Endothelial cell (in vitro differentiated cells): ENCODE results near the gene RIC8B. TPM values are rescaled to one million over a fixed set of nuclear protein-coding genes. Genes with fewer than 3 reads are reported as not detected.
"Not testable (repeated sequence)": the region's sequence is repeated elsewhere in the genome, so short reads cannot be mapped to it uniquely, and the experiment has no call there.

Experiments
- DNase-seq: peaks from one replicate; pipeline ENCODE4 v3.0.0; 2021; ENCODE audit warnings: low spot score
- H3K27ac Mint-ChIP-seq: one replicate; pipeline ENCODE4 v1.8.0; 2021; ENCODE audit warnings: mixed read lengths, inconsistent platforms; ENCODE audit not compliant: unreplicated experiment
- H3K27me3 Mint-ChIP-seq: one replicate; pipeline ENCODE4 v1.8.0; 2021; ENCODE audit warnings: mild to moderate bottlenecking, moderate library complexity, mixed read lengths, inconsistent platforms; ENCODE audit not compliant: unreplicated experiment
- H3K36me3 Mint-ChIP-seq: one replicate; pipeline ENCODE4 v1.8.0; 2021; ENCODE audit warnings: mild to moderate bottlenecking, low read depth, mixed read lengths, inconsistent platforms; ENCODE audit not compliant: unreplicated experiment
- H3K4me1 Mint-ChIP-seq: one replicate; pipeline ENCODE4 v1.8.0; 2021; ENCODE audit warnings: mild to moderate bottlenecking, mixed read lengths, inconsistent platforms; ENCODE audit not compliant: unreplicated experiment
- H3K4me3 Mint-ChIP-seq: one replicate; pipeline ENCODE4 v1.8.0; 2021; ENCODE audit warnings: mild to moderate bottlenecking, mixed read lengths, inconsistent platforms; ENCODE audit not compliant: unreplicated experiment
- H3K9me3 Mint-ChIP-seq: one replicate; pipeline ENCODE4 v1.8.0; 2021; ENCODE audit warnings: mixed read lengths, inconsistent platforms; ENCODE audit not compliant: unreplicated experiment
- long read RNA-seq: library from polyadenylated mRNA; unstranded; transcript quantifications from one replicate; pipeline ENCODE4 v2.0.0, GENCODE V29; 2020; ENCODE audit not compliant: unreplicated experiment
- total RNA-seq: library from RNA; stranded (reverse); fragmentation: NEBNext Ultra II Directional; extraction: Animal tissue kit (Norgen Biotek cat#: 25700); gene quantifications from one replicate; pipeline ENCODE4 v1.2.1, GENCODE V29; 2021; ENCODE audit not compliant: unreplicated experiment
- TF ChIP-seq, protein P1 (sequence below): fragments of 200-600 bp; sonication (generic); IDR thresholded peaks from one replicate; pipeline ENCODE4 v1.5.0; 2021; ENCODE audit warnings: antibody characterized with exemption; ENCODE audit not compliant: unreplicated experiment

Gene RIC8B, protein sequence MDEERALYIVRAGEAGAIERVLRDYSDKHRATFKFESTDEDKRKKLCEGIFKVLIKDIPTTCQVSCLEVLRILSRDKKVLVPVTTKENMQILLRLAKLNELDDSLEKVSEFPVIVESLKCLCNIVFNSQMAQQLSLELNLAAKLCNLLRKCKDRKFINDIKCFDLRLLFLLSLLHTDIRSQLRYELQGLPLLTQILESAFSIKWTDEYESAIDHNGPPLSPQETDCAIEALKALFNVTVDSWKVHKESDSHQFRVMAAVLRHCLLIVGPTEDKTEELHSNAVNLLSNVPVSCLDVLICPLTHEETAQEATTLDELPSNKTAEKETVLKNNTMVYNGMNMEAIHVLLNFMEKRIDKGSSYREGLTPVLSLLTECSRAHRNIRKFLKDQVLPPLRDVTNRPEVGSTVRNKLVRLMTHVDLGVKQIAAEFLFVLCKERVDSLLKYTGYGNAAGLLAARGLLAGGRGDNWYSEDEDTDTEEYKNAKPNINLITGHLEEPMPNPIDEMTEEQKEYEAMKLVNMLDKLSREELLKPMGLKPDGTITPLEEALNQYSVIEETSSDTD
- 14.0 TPM for total RNA-seq
- long read RNA-seq, partial matches to known transcripts = 1 of 2 reads
- long read RNA-seq, other reads (novel, unspliced or antisense) = 0 of 2 reads

DNA sequence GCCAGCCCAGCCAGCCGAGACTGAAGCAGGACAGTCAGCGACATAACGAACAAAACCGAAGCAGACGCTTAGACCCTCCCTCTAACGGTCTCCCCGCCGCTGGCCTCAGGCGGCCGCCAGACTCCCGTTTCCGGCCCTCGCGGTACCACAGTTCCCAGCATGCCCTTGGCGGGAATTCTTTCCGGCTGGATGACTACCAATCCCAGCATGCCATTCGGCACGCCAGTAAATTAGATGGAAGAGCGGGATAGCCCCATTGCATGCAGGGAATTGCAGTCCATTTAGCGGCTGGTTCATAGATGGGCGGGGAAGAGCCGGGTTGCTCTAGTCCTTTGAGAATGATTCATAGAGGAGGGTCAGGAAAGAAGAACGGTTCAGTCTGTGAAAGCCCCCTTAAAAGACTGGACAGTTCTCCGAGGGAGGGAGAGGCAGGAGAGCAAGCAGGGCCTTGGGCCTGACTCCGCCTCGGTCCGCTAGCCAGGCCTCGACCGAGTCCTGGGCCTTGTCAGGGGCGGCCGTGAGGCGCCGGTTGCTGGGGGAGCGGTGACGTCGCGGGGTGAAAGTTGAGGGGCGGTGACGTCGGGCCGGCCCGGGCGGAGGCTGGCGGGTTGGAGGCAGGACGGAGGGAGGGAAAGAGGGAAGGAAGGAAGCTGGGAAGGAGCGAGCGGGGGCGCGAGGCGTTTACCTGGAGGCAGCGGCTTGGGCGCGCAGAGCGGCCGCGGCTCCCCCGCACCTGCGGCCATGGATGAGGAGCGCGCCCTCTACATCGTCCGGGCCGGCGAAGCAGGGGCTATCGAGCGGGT lies at the start of gene RIC8B:
TSS of gene RIC8B (plus strand) at position 678 of the 803 bp plus-strand sequence. CDS start at position 742, 64 bp downstream.
- TF ChIP-seq, protein P1, sequence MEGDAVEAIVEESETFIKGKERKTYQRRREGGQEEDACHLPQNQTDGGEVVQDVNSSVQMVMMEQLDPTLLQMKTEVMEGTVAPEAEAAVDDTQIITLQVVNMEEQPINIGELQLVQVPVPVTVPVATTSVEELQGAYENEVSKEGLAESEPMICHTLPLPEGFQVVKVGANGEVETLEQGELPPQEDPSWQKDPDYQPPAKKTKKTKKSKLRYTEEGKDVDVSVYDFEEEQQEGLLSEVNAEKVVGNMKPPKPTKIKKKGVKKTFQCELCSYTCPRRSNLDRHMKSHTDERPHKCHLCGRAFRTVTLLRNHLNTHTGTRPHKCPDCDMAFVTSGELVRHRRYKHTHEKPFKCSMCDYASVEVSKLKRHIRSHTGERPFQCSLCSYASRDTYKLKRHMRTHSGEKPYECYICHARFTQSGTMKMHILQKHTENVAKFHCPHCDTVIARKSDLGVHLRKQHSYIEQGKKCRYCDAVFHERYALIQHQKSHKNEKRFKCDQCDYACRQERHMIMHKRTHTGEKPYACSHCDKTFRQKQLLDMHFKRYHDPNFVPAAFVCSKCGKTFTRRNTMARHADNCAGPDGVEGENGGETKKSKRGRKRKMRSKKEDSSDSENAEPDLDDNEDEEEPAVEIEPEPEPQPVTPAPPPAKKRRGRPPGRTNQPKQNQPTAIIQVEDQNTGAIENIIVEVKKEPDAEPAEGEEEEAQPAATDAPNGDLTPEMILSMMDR = no peak
- Mint-ChIP-seq H3K9me3 (no peaks in the 10 kb centered on the region), H3K27me3 (peaks cover 17% of the 10 kb centered on the region), H3K4me1 (peaks cover 11% of the 10 kb centered on the region), H3K4me3 (peak within 1 kb of the TSS; percentile 100), H3K36me3 (peaks cover 6% of the 10 kb centered on the region), H3K27ac (peak within 1 kb of the TSS; percentile 99)
- peak; percentile 95 for DNase-seq

DNA sequence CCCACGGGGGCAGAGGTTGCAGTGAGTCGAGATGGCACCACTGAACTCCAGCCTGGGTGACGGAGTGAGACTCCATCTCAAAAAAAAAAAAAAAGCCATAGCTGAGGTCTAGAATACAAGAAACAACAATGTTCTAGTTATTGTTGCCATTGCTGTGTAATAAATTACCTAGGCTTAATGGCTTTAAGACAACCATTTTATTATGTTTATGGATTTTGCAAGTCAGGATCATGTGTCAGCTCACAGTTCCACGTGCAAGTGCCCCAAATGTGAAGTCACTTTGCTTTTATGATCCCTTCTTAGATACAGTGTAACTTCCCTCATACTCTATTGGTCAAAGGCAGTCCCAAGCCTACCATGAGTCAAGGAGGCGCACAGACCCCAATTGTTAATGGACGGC lies 49.5 kb upstream of the RIC8B start:
- TF ChIP-seq, protein P1 = no peak
- Mint-ChIP-seq H3K4me1 (no peaks in the 10 kb centered on the region), H3K27me3 (no peaks in the 10 kb centered on the region), H3K27ac (no peak overlapping the region), H3K36me3 (no peaks in the 10 kb centered on the region), H3K9me3 (no peaks in the 10 kb centered on the region), H3K4me3 (no peak overlapping the region)
- no peak for DNase-seq

DNA sequence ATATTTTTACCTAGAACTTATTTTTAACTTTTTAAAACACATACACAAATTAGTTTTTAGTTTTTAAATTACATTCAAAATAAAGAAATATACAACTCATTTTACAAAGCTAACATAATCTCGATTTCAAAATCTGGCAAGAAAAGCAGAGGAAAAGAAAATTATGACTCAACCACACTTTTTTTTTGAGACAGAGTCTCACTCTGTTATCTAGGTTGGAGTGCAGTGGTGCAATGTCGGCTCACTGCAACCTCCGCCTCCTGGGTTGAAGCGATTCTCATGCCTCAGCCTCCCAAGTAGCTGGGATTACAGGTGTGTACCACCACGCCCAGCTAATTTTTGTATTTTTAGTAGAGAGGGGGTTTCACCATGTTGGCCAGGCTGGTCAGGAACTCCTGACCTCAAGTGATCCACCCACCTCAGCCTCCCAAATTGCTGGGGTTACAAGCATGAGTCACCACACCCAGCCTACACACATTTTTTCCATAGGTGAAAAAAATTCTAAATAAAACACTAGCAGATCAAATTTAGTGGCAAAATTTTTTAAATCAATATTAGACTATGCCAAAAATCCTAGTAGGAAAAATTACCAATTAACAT lies 47.8 kb upstream of the RIC8B start:
- not testable (repeated sequence) for DNase-seq, H3K27ac Mint-ChIP-seq, H3K4me3 Mint-ChIP-seq, H3K9me3 Mint-ChIP-seq, H3K4me1 Mint-ChIP-seq, H3K36me3 Mint-ChIP-seq, H3K27me3 Mint-ChIP-seq

DNA sequence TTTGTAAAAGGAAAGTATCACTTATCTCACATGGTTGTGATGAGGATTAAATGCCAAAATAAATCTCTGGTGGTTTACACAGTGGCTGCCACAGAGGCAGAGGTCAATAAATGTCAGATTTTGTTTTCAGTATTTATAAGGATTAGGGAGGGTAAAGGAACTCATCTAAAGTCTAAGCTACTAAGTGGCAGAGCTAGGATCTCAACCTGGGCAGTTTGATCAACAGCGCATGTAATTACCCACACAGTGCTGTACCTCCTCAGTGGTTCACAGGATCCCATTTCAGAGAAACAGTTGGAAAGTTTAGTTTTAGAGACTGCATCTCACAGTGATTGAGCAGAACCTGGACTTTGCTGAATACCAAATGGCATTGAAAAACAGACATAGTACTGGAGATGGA lies 44.9 kb upstream of the RIC8B start:
- no peaks in the 10 kb centered on the region for H3K4me1 Mint-ChIP-seq
- TF ChIP-seq, protein P1 = no peak
- H3K9me3 Mint-ChIP-seq = no peaks in the 10 kb centered on the region
- H3K27me3 Mint-ChIP-seq = no peaks in the 10 kb centered on the region
- no peak overlapping the region for H3K4me3 Mint-ChIP-seq
- no peaks in the 10 kb centered on the region for H3K36me3 Mint-ChIP-seq
- no peak overlapping the region for H3K27ac Mint-ChIP-seq
- no peak for DNase-seq

DNA sequence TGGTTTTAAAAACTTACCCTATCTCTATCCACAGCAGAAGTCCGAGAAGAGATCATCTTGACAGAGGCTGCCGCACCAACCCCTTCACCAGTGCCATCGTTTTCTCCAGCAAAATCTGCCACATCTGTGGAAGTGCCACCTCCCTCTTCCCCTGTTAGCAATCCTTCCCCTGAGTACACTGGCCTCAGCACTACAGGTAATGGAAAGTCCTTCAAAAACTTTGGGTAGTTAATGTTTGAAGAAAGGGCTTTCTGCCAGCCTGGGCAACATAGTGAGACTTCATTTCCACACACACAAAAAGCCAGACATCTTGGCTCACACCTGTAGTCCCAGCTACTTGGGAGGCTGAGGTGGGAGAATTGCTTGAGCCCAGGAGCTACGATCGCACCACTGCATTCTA lies 41.6 kb upstream of the RIC8B start:
- no peaks in the 10 kb centered on the region for H3K9me3 Mint-ChIP-seq
- TF ChIP-seq, protein P1 = no peak
- no peaks in the 10 kb centered on the region for H3K36me3 Mint-ChIP-seq
- DNase-seq = no peak
- H3K4me1 Mint-ChIP-seq = no peaks in the 10 kb centered on the region
- H3K27me3 Mint-ChIP-seq = no peaks in the 10 kb centered on the region
- no peak overlapping the region for H3K27ac Mint-ChIP-seq
- no peak overlapping the region for H3K4me3 Mint-ChIP-seq
